GM12874 (cell line): ENCODE measurements around the gene OXSR1.

Experiments used
- TF ChIP-seq, protein P1 (sequence below): IDR thresholded peaks from 2 replicates; pipeline ENCODE4 v1.5.1; 2011; ENCODE audit warnings: low read depth, mild to moderate bottlenecking, control low read depth, low read length, moderate library complexity; ENCODE audit not compliant: insufficient read depth

The OXSR1 gene

GRCh38 chr3:38143511-38143910 is 21.8 kb upstream of the OXSR1 start:
- TF ChIP-seq, protein P1, sequence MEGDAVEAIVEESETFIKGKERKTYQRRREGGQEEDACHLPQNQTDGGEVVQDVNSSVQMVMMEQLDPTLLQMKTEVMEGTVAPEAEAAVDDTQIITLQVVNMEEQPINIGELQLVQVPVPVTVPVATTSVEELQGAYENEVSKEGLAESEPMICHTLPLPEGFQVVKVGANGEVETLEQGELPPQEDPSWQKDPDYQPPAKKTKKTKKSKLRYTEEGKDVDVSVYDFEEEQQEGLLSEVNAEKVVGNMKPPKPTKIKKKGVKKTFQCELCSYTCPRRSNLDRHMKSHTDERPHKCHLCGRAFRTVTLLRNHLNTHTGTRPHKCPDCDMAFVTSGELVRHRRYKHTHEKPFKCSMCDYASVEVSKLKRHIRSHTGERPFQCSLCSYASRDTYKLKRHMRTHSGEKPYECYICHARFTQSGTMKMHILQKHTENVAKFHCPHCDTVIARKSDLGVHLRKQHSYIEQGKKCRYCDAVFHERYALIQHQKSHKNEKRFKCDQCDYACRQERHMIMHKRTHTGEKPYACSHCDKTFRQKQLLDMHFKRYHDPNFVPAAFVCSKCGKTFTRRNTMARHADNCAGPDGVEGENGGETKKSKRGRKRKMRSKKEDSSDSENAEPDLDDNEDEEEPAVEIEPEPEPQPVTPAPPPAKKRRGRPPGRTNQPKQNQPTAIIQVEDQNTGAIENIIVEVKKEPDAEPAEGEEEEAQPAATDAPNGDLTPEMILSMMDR = no peak

GRCh38 chr3:38146504-38146903 is 18.8 kb upstream of the OXSR1 start:
- TF ChIP-seq, protein P1 = no peak

- TF ChIP-seq, protein P1 = no peak
These were observed 17.9 kb upstream of the OXSR1 start for GRCh38 chr3:38147421-38147820.

DNA sequence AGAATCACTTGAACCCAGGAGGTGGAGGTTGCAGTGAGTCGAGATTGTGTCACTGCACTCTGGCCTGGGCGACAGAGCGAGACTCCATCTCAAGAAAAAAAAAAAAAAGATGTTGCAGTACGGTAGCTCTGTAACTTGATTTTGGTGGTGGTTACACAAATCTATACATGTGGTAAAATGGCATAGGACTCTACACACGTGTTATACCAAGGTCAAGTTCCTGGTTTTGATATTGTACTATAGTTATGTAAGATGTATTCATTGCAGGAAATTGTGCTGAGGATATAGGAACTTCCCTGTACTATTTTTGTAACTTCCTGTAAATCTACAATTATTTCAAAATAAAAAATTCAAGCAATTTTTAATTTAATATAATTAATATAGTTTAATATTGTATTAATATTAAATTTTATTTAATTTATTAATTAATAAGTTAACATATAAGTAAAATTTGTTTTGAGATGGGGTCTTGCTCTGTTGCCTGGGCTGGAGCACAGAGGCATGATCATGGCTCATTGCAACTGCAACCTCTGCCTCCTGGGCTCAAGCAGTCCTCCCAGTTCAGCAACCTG is 16.9 kb upstream of the OXSR1 start:
- TF ChIP-seq, protein P1 = no peak

DNA sequence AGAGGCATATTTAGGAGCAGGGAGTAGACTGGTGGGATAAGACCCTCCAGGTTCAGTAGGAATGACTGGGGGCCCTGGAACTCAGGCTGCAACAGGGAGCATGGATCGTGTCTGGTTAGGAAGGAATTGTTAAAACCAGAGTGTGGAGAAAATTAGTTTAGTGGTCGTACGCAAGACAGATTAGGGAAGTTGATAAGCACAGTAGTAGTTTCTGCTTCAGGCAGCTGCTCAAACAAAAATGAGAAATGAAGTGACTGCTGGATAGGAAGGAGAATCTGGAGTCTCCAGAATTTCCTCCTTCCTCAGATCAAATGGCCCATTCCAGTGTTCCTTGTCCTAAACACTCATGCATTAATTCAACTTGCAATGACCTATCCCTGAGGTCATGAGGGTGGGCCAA is 15.6 kb upstream of the OXSR1 start:
- TF ChIP-seq, protein P1 = no peak

- TF ChIP-seq, protein P1 = no peak
These were observed 14.4 kb upstream of the OXSR1 start for GRCh38 chr3:38150780-38151528.

GRCh38 chr3:38151667-38152265 is 13.6 kb upstream of the OXSR1 start:
- TF ChIP-seq, protein P1 = no peak
